Nephron progenitor cell (in vitro differentiated cells): ENCODE results near the gene CAMTA1.

Source experiments
- DNase-seq: peaks from one replicate; pipeline ENCODE4 v3.0.0; 2021
- H3K27ac Mint-ChIP-seq: 2 replicates; pipeline ENCODE4 v1.8.0; 2021; ENCODE audit warnings: mild to moderate bottlenecking, moderate library complexity, mixed read lengths
- H3K27me3 Mint-ChIP-seq: 2 replicates; pipeline ENCODE4 v1.8.0; 2021; ENCODE audit warnings: mild to moderate bottlenecking, low read depth, mixed read lengths; ENCODE audit not compliant: poor library complexity
- H3K36me3 Mint-ChIP-seq: 2 replicates; pipeline ENCODE4 v1.8.0; 2021; ENCODE audit warnings: low read depth, mixed read lengths
- H3K4me1 Mint-ChIP-seq: 2 replicates; pipeline ENCODE4 v1.8.0; 2021; ENCODE audit warnings: mixed read lengths
- H3K4me3 Mint-ChIP-seq: 2 replicates; pipeline ENCODE4 v1.8.0; 2021; ENCODE audit warnings: mild to moderate bottlenecking, moderate library complexity, mixed read lengths
- H3K9me3 Mint-ChIP-seq: 2 replicates; pipeline ENCODE4 v1.8.0; 2021; ENCODE audit warnings: mild to moderate bottlenecking, moderate library complexity, mixed read lengths
- TF ChIP-seq, protein P1 (sequence below): fragments of 200-600 bp; sonication (generic); IDR thresholded peaks from 2 replicates; pipeline ENCODE4 v1.5.0; 2021; ENCODE audit warnings: antibody characterized with exemption

CAMTA1 gene

DNA sequence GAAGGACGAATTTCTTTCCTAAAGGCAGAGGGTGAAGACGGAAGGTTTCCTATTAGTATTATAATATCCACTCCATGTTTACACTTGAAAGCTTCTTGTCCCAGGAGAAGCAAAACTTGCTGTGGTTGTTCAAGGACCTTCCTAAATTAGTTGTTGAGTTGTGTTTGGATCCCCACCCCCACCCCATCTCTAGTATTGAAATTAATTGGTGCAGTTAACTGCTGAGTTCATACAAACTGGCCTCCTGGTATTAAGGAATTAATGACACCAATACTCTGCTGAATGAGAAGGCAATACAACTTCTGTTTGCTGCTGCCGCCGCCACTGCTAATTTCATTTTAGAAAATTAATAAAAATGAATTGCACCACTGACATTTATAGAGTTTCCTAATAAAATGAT lies 308.8 kb downstream of the CAMTA1 start:
- TF ChIP-seq, protein P1, sequence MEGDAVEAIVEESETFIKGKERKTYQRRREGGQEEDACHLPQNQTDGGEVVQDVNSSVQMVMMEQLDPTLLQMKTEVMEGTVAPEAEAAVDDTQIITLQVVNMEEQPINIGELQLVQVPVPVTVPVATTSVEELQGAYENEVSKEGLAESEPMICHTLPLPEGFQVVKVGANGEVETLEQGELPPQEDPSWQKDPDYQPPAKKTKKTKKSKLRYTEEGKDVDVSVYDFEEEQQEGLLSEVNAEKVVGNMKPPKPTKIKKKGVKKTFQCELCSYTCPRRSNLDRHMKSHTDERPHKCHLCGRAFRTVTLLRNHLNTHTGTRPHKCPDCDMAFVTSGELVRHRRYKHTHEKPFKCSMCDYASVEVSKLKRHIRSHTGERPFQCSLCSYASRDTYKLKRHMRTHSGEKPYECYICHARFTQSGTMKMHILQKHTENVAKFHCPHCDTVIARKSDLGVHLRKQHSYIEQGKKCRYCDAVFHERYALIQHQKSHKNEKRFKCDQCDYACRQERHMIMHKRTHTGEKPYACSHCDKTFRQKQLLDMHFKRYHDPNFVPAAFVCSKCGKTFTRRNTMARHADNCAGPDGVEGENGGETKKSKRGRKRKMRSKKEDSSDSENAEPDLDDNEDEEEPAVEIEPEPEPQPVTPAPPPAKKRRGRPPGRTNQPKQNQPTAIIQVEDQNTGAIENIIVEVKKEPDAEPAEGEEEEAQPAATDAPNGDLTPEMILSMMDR: no peak
- H3K27ac Mint-ChIP-seq: no peak overlapping the region
- H3K4me3 Mint-ChIP-seq: no peak overlapping the region
- H3K4me1 Mint-ChIP-seq: peaks cover 6% of the 10 kb centered on the region
- peaks cover 17% of the 10 kb centered on the region for H3K27me3 Mint-ChIP-seq
- H3K9me3 Mint-ChIP-seq: no peaks in the 10 kb centered on the region
- H3K36me3 Mint-ChIP-seq: no peaks in the 10 kb centered on the region
- DNase-seq: no peak

DNA sequence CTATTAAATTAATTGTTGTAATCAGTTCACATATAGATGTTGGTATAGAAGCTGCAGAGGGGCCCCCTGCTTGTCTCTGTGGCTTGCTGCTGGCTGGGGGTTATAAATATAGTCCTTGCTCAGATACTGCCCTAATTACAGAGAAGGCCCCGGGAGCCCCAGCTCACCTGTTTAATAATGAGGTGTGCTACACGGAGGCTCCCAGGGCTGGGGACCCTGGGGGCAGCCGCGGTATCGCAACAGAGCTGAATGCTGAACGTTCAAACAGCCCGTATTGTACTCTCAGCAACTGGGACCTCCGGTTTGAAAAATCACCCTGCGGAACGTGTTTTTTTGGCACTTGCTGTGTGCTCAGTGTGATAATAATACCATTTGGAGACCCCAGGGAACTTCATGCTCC lies 309.3 kb downstream of the CAMTA1 start:
- no peak overlapping the region for H3K27ac Mint-ChIP-seq
- no peaks in the 10 kb centered on the region for H3K36me3 Mint-ChIP-seq

DNA sequence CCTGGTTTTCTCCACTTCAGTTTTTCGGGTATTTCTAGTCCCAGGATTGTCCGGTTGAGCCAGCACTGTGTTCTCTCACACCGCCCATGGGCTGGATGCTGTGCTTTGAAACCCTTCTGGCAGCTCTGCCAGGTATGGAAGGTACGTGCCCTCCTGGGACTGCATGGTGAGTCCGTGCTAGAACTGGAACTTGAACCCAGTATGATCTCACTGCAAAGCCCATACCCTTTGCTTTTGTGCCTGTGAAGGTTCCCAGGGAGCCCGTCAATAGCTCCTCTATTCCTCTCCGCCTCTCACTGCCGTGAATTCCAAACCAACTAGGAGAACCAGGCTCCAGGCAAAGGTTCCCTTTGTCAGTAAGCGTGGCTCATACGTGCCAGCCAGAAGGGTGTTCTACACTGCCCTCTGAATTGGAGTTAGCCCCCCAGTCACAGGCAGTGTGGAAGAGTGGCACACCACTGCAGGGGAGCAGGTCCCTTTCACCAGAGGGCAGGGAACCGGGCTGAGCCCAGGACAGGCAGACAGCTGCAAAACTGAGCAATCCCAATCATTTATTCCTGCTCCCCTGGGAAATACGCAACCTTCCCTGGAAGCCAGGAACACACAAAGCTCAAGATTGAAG lies 310.2 kb downstream of the CAMTA1 start:
- Mint-ChIP-seq H3K9me3 (no peaks in the 10 kb centered on the region), H3K4me3 (no peak overlapping the region), H3K4me1 (peaks cover 11% of the 10 kb centered on the region), H3K27ac (no peak overlapping the region), H3K27me3 (peaks cover 17% of the 10 kb centered on the region), H3K36me3 (no peaks in the 10 kb centered on the region)
- TF ChIP-seq, protein P1: no peak
- no peak for DNase-seq

More for the DNA sequence above, 309.3 kb downstream of the CAMTA1 start:
- H3K27me3 Mint-ChIP-seq: peaks cover 17% of the 10 kb centered on the region
- peaks cover 6% of the 10 kb centered on the region for H3K4me1 Mint-ChIP-seq
- no peak overlapping the region for H3K4me3 Mint-ChIP-seq
- TF ChIP-seq, protein P1: no peak
- H3K9me3 Mint-ChIP-seq: no peaks in the 10 kb centered on the region
- DNase-seq: no peak

DNA sequence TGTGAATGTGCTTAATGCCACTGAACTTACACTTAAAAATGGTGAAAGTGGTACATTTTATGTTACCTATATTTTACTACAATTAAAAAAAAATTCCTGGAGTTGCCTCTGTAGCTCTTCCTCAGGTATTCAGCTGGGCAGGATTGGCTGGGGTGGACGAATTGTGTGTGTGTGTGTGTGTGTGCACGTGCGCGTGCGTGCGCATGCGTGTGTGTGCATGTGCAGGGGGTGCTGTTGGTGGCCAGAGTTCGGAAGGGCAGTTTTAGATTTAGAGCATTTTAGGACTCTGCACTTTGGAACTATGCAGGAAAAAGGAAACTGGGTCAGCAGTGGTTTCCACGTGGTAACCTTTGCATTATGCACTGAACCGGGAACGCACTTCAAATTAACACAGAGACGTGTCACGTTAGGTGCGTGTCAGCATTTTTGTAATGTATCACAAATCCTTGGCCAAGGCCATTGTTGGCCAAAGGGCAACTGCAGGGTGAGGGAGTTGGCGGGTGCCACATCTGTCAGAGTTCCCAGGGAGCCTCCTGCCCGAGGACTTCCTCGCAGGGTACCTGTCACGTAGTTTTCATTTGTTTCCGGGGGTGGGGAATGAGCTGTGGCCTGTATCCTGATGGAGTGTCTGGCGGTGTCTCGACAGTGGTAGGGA lies 312.8 kb downstream of the CAMTA1 start:
- H3K4me3 Mint-ChIP-seq: no peak overlapping the region
- TF ChIP-seq, protein P1: no peak
- H3K27ac Mint-ChIP-seq: no peak overlapping the region
- peaks cover 12% of the 10 kb centered on the region for H3K4me1 Mint-ChIP-seq
- peaks cover 17% of the 10 kb centered on the region for H3K27me3 Mint-ChIP-seq
- H3K36me3 Mint-ChIP-seq: no peaks in the 10 kb centered on the region
- H3K9me3 Mint-ChIP-seq: no peaks in the 10 kb centered on the region
- no peak for DNase-seq

DNA sequence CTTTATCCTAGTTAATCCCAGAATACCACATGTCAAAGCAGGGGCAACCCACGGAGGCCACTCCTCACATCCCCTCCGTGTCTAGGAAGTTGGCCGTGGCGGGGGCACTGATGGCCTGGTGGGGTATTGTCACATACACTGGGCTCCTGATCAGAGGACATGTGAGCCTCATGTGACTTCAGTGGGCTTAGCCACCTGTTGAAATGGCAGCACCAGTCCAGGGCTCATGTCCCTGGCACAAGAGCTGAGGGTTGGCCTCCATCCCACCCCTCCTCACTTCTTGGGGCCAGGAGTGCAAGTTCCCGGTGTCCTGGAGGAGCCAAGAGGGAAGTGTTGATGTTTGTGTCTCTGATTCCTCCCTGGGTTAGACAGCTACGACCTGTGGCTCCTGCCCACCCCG lies 313.4 kb downstream of the CAMTA1 start:
- H3K9me3 Mint-ChIP-seq: no peaks in the 10 kb centered on the region
- H3K4me1 Mint-ChIP-seq: peaks cover 12% of the 10 kb centered on the region
- TF ChIP-seq, protein P1: no peak
- H3K4me3 Mint-ChIP-seq: no peak overlapping the region
- H3K36me3 Mint-ChIP-seq: no peaks in the 10 kb centered on the region
- no peak overlapping the region for H3K27ac Mint-ChIP-seq
- peaks cover 17% of the 10 kb centered on the region for H3K27me3 Mint-ChIP-seq
- no peak for DNase-seq

DNA sequence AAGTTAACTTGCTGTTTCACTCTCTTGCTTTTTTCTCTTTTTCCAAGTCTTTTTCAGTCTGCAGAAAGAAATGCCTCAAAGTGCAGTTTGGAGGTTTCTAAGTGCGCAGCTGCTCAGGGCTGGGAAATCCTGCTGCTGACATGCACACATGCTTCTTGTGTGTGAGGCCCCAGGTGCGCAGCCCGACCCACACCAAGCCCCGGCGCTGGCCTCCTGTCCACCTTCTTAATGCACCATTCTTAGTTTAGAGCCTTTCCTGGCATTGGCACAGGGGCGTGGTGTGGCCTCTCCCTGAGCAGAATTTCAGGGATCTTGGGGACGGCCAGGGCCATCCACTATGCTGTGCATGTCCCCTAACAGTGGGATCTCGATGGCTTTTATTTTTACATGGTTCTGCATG lies 315.2 kb downstream of the CAMTA1 start:
- Mint-ChIP-seq H3K27me3 (peaks cover 11% of the 10 kb centered on the region), H3K36me3 (no peaks in the 10 kb centered on the region), H3K4me3 (no peak overlapping the region), H3K4me1 (peaks cover 6% of the 10 kb centered on the region), H3K27ac (no peak overlapping the region), H3K9me3 (no peaks in the 10 kb centered on the region)
- DNase-seq: no peak
- TF ChIP-seq, protein P1: no peak
